ENCODE data around the gene ZNF44.

ZNF44 gene

DNA sequence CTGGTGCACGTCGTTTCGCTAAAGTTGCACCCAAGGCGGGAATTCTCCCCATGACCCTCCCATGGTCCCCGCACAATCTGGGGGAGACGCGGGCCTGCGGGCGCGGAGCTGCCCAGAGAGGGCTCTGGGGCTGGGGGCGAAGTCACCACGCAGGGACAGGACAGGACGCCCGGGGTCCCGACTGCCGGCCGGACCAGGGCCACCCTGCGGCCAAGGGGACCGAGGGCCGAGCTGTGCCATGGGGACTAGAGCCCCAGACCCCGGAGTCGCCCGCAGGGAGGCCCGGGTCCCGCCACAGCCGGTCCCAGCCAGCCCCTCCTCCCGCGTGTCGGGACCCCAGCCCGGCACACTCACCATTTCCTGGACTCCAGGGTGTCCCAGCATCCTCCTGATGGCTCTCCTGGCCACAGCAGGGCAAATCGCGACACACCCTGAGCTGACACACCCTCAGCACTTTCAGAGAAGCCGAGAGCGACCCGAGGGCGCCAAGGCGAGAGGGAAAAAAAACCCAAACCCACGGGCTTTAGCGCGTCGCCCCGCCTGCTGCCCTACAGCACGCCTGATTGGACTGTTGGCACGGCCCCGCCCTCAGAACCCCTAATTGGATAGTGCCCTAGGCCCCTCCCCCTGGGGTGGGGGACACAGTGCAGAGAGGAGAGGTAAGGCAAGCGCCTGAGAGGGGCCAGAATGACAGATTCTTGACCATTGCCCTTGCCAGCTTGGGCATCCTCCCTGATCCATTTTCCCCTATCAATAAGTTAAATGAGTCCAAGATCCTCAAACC, 28.6 kb downstream of the ZNF44 start:
- Histone ChIP-seq H3K36me3 (ENCODE audit: control insufficient read depth in 2 of 2, insufficient read depth in 1 of 2, low read length in 2 of 2) (no peaks in the 10 kb centered on the region), H3K9me3 (ENCODE audit: control insufficient read depth, insufficient read depth, low read depth, low read length) (no peaks in the 10 kb centered on the region), H3K4me1 (ENCODE audit: control insufficient read depth, insufficient read depth, low read length) (no peaks in the 10 kb centered on the region), H3K4me3 (ENCODE audit: low read depth, low read length) (no peak overlapping the region), H3K27ac (ENCODE audit: extremely low read depth, low read depth, low read length) (no peak overlapping the region)
- no peak for TF ChIP-seq ZFP41 (tag by site-specific recombination; IDR thresholded peaks at IDR 0.05; ENCODE audit: borderline replicate concordance)
- TF ChIP-seq ZNF521 (tag by site-specific recombination; IDR thresholded peaks at IDR 0.05) = no peak
- TF ChIP-seq ZNF555 (tag by site-specific recombination; conservative IDR thresholded peaks at IDR 0.05) = no peak
- no peak for TF ChIP-seq SP7 (tag by site-specific recombination; IDR thresholded peaks at IDR 0.05)
- TF ChIP-seq ZNF202 (tag by site-specific recombination; IDR thresholded peaks at IDR 0.05; ENCODE audit: borderline replicate concordance) = no peak
- TF ChIP-seq ZNF132 (tag by site-specific recombination; IDR thresholded peaks at IDR 0.05; ENCODE audit: borderline replicate concordance) = no peak
- TF ChIP-seq, protein P1, sequence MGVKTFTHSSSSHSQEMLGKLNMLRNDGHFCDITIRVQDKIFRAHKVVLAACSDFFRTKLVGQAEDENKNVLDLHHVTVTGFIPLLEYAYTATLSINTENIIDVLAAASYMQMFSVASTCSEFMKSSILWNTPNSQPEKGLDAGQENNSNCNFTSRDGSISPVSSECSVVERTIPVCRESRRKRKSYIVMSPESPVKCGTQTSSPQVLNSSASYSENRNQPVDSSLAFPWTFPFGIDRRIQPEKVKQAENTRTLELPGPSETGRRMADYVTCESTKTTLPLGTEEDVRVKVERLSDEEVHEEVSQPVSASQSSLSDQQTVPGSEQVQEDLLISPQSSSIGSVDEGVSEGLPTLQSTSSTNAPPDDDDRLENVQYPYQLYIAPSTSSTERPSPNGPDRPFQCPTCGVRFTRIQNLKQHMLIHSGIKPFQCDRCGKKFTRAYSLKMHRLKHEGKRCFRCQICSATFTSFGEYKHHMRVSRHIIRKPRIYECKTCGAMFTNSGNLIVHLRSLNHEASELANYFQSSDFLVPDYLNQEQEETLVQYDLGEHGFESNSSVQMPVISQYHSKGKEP (tag by site-specific recombination; IDR thresholded peaks at IDR 0.05) = no peak
- TF ChIP-seq, protein P2, sequence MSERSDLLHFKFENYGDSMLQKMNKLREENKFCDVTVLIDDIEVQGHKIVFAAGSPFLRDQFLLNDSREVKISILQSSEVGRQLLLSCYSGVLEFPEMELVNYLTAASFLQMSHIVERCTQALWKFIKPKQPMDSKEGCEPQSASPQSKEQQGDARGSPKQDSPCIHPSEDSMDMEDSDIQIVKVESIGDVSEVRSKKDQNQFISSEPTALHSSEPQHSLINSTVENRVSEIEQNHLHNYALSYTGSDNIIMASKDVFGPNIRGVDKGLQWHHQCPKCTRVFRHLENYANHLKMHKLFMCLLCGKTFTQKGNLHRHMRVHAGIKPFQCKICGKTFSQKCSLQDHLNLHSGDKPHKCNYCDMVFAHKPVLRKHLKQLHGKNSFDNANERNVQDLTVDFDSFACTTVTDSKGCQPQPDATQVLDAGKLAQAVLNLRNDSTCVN (tag by site-specific recombination; optimal IDR thresholded peaks at IDR 0.05) = no peak
- no peak for TF ChIP-seq ZNF184 (tag by site-specific recombination; IDR thresholded peaks at IDR 0.05)
- TF ChIP-seq, protein P3, sequence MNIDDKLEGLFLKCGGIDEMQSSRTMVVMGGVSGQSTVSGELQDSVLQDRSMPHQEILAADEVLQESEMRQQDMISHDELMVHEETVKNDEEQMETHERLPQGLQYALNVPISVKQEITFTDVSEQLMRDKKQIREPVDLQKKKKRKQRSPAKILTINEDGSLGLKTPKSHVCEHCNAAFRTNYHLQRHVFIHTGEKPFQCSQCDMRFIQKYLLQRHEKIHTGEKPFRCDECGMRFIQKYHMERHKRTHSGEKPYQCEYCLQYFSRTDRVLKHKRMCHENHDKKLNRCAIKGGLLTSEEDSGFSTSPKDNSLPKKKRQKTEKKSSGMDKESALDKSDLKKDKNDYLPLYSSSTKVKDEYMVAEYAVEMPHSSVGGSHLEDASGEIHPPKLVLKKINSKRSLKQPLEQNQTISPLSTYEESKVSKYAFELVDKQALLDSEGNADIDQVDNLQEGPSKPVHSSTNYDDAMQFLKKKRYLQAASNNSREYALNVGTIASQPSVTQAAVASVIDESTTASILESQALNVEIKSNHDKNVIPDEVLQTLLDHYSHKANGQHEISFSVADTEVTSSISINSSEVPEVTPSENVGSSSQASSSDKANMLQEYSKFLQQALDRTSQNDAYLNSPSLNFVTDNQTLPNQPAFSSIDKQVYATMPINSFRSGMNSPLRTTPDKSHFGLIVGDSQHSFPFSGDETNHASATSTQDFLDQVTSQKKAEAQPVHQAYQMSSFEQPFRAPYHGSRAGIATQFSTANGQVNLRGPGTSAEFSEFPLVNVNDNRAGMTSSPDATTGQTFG (tag by site-specific recombination; IDR thresholded peaks at IDR 0.05; ENCODE audit: borderline replicate concordance) = no peak
- no peak for TF ChIP-seq ZNF707 (tag by site-specific recombination; IDR thresholded peaks at IDR 0.05)
- CTCF ChIA-PET = no interaction called here
- POLR2A ChIA-PET = no interaction called here

DNA sequence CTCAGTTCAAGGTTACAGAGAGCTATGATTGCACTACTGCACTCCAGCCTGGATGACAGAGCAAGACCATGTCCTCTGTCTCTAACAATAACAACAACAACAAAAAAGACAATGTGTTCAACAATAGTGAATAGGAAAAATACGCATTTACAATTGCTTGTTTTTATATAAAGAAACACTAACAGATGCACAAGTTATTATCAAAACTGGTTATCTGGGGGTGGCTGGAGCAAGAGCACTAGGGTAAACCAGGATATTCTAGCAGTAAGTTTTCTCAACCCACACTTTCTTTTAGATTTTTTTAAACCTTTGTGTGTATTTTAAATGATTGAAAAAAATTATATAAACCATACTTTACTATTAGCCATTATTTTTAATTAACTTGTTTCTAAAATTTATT, 33.1 kb downstream of the ZNF44 start:
- H3K27ac ChIP-seq (ENCODE audit: extremely low read depth, low read depth, low read length) = no peak overlapping the region
- TF ChIP-seq ZNF530 (tag by site-specific recombination; IDR thresholded peaks at IDR 0.05; ENCODE audit: low read depth) (no peak), ZNF354C (tag by site-specific recombination; IDR thresholded peaks at IDR 0.05; ENCODE audit: borderline replicate concordance, low read depth) (no peak), ZNF391 (tag by site-specific recombination; IDR thresholded peaks at IDR 0.05; ENCODE audit: borderline replicate concordance, low read depth) (no peak), ZNF571 (tag by site-specific recombination; IDR thresholded peaks at IDR 0.05) (no peak), REPIN1 (tag by site-specific recombination; IDR thresholded peaks at IDR 0.05; ENCODE audit: low read depth) (no peak), KLF16 (tag by site-specific recombination; IDR thresholded peaks at IDR 0.05) (no peak), ZNF529 (tag by site-specific recombination; IDR thresholded peaks at IDR 0.05; ENCODE audit: insufficient replicate concordance) (peak; percentile 93)
- TF ChIP-seq, protein P4, sequence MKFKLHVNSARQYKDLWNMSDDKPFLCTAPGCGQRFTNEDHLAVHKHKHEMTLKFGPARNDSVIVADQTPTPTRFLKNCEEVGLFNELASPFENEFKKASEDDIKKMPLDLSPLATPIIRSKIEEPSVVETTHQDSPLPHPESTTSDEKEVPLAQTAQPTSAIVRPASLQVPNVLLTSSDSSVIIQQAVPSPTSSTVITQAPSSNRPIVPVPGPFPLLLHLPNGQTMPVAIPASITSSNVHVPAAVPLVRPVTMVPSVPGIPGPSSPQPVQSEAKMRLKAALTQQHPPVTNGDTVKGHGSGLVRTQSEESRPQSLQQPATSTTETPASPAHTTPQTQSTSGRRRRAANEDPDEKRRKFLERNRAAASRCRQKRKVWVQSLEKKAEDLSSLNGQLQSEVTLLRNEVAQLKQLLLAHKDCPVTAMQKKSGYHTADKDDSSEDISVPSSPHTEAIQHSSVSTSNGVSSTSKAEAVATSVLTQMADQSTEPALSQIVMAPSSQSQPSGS (tag by site-specific recombination; IDR thresholded peaks at IDR 0.05; ENCODE audit: low read depth) = no peak
- no peak overlapping the region for H3K4me3 ChIP-seq (ENCODE audit: low read depth, low read length)
- ChIA-PET POLR2A (no interaction called here), CTCF (no interaction called here)
- H3K9me3 ChIP-seq (ENCODE audit: control insufficient read depth, insufficient read depth, low read depth, low read length) = no peaks in the 10 kb centered on the region
- H3K36me3 ChIP-seq (ENCODE audit: control insufficient read depth in 2 of 2, insufficient read depth in 1 of 2, low read length in 2 of 2) = no peaks in the 10 kb centered on the region
- no peaks in the 10 kb centered on the region for H3K4me1 ChIP-seq (ENCODE audit: control insufficient read depth, insufficient read depth, low read length)
